SK-N-MC (cell line): ENCODE data around the gene FER.

Experiments
- EZH2 ChIP-seq: fragments of 200-600 bp; sonication (generic); IDR thresholded peaks from one replicate; pipeline ENCODE4 v1.6.1; 2017; ENCODE audit warnings: antibody characterized with exemption
- POLR2AphosphoS5 ChIP-seq: IDR thresholded peaks from 2 replicates; pipeline ENCODE4 v1.6.1; 2012; ENCODE audit warnings: mild to moderate bottlenecking, low read depth, low read length, borderline replicate concordance

- TF ChIP-seq POLR2AphosphoS5 (no peak), EZH2 (no peak)
Measured at GRCh38 chr5:108881133-108881532, 133.4 kb downstream of the FER start.
